ENCODE results near the gene KRTAP10-6.
"Not testable (repeated sequence)": the region's sequence is repeated elsewhere in the genome, so short reads cannot be mapped to it uniquely, and the experiment has no call there.

KRTAP10-6 gene

GRCh38 chr21:44616591-44616926, 24.3 kb upstream of the KRTAP10-6 start:
- DNase-seq, result no peak

- no peak for DNase-seq
Measured at GRCh38 chr21:44615911-44616590, 23.7 kb upstream of the KRTAP10-6 start.

GRCh38 chr21:44615466-44615865, 23.2 kb upstream of the KRTAP10-6 start:
- DNase-seq, result no peak

- DNase-seq, result no peak
Measured at GRCh38 chr21:44614961-44615391, 22.7 kb upstream of the KRTAP10-6 start.

- no peak for DNase-seq
Measured at GRCh38 chr21:44614161-44614631, 21.9 kb upstream of the KRTAP10-6 start.

- DNase-seq, result no peak
Measured at GRCh38 chr21:44613386-44614155, 21.3 kb upstream of the KRTAP10-6 start.

GRCh38 chr21:44612669-44613229, 20.4 kb upstream of the KRTAP10-6 start:
- DNase-seq, result no peak

GRCh38 chr21:44612029-44612486, 19.8 kb upstream of the KRTAP10-6 start, which contains the start of gene KRTAP10-8:
TSS of gene KRTAP10-8 (plus strand) at chr21:44612079. CDS start at chr21:44612101, 22 bp downstream.
- DNase-seq, result no peak

- no peak for DNase-seq
Measured at GRCh38 chr21:44611551-44611950, 19.2 kb upstream of the KRTAP10-6 start.

- DNase-seq, result not testable (repeated sequence)
Measured at GRCh38 chr21:44610157-44610843, 18.0 kb upstream of the KRTAP10-6 start.

GRCh38 chr21:44609193-44609592, 16.9 kb upstream of the KRTAP10-6 start:
- DNase-seq, result no peak

GRCh38 chr21:44606495-44606894, 14.2 kb upstream of the KRTAP10-6 start:
- no peak for DNase-seq

- DNase-seq, result no peak
Measured at GRCh38 chr21:44603911-44604310, 11.6 kb upstream of the KRTAP10-6 start.

GRCh38 chr21:44603109-44603875, 11.0 kb upstream of the KRTAP10-6 start:
- DNase-seq, result no peak

- no peak for DNase-seq
Measured at GRCh38 chr21:44602463-44602850, 10.2 kb upstream of the KRTAP10-6 start.

- DNase-seq, result no peak
Measured at GRCh38 chr21:44601596-44602462, 9.5 kb upstream of the KRTAP10-6 start.

GRCh38 chr21:44601091-44601490, 8.8 kb upstream of the KRTAP10-6 start:
- DNase-seq, result not testable (repeated sequence)

GRCh38 chr21:44600118-44600978, 8.0 kb upstream of the KRTAP10-6 start, which contains the start of gene KRTAP10-7:
TSS of gene KRTAP10-7 (plus strand) at chr21:44600597. CDS start at chr21:44600622, 25 bp downstream.
- not testable (repeated sequence) for DNase-seq

GRCh38 chr21:44599264-44600029, 7.1 kb upstream of the KRTAP10-6 start:
- DNase-seq, result no peak

All from GDM1 (cell line).